ENCODE results near the gene DYRK2.

GRCh38 chr12:67693894-67694293 is 45.3 kb downstream of the DYRK2 start:
- TF ChIP-seq CTCF (IDR thresholded peaks at IDR 0.05), result no peak
- TF ChIP-seq POLR2A (IDR thresholded peaks at IDR 0.05), result no peak
